ENCODE measurements around the gene KRT27. TPM values are rescaled to one million over a fixed set of nuclear protein-coding genes. Genes with fewer than 3 reads are reported as not detected.

Gene KRT27
- total RNA-seq, 4 donors from 2014 or later, result not detected

GRCh38 chr17:40813804-40814203 is 31.5 kb upstream of the KRT27 start:
- peaks cover 0 to 4% (median 0%) of the 10 kb centered on the region in 4 donors for H3K4me1 ChIP-seq
- no peaks in the 10 kb centered on the region for H3K27me3 ChIP-seq
- peaks cover 0 to 11% (median 0%) of the 10 kb centered on the region in 3 donors for H3K36me3 ChIP-seq
- no peak for DNase-seq
- TF ChIP-seq POLR2A (IDR thresholded peaks at IDR 0.05) (no peak), CTCF (IDR thresholded peaks at IDR 0.05) (no peak)
- H3K4me3 ChIP-seq, result no peak overlapping the region
- no peaks in the 10 kb centered on the region for H3K9me3 ChIP-seq
- H3K27ac ChIP-seq, result no peak overlapping the region

- Histone ChIP-seq H3K27me3 (no peaks in the 10 kb centered on the region), H3K27ac (no peak overlapping the region), H3K4me3 (no peak overlapping the region), H3K4me1 (no peaks in the 10 kb centered on the region), H3K9me3 (no peaks in the 10 kb centered on the region), H3K36me3 (peaks cover 0 to 10% (median 0%) of the 10 kb centered on the region in 3 donors)
- no peak for DNase-seq
- TF ChIP-seq CTCF (IDR thresholded peaks at IDR 0.05), result no peak
- no peak for TF ChIP-seq POLR2A (IDR thresholded peaks at IDR 0.05)
These were observed 30.3 kb upstream of the KRT27 start for GRCh38 chr17:40812639-40813038.

- TF ChIP-seq CTCF (IDR thresholded peaks at IDR 0.05), result no peak
- TF ChIP-seq POLR2A (IDR thresholded peaks at IDR 0.05), result no peak
- Histone ChIP-seq H3K27ac (no peak overlapping the region), H3K36me3 (no peaks in the 10 kb centered on the region), H3K4me3 (no peak overlapping the region), H3K4me1 (no peaks in the 10 kb centered on the region), H3K27me3 (no peaks in the 10 kb centered on the region), H3K9me3 (no peaks in the 10 kb centered on the region)
- no peak for DNase-seq
These were observed 28.1 kb upstream of the KRT27 start for GRCh38 chr17:40810494-40810893.

GRCh38 chr17:40809721-40810421 is 27.5 kb upstream of the KRT27 start:
- Histone ChIP-seq H3K36me3 (no peaks in the 10 kb centered on the region), H3K4me3 (no peak overlapping the region), H3K27ac (no peak overlapping the region), H3K4me1 (no peaks in the 10 kb centered on the region), H3K9me3 (no peaks in the 10 kb centered on the region), H3K27me3 (no peaks in the 10 kb centered on the region)
- DNase-seq, result no peak
- no peak for TF ChIP-seq CTCF (IDR thresholded peaks at IDR 0.05)
- no peak for TF ChIP-seq POLR2A (IDR thresholded peaks at IDR 0.05)

- H3K4me1 ChIP-seq, result no peaks in the 10 kb centered on the region
- H3K9me3 ChIP-seq, result no peaks in the 10 kb centered on the region
- no peak overlapping the region for H3K4me3 ChIP-seq
- DNase-seq, result no peak
- no peaks in the 10 kb centered on the region for H3K27me3 ChIP-seq
- no peak for TF ChIP-seq CTCF (IDR thresholded peaks at IDR 0.05)
- TF ChIP-seq POLR2A (IDR thresholded peaks at IDR 0.05), result no peak
- no peaks in the 10 kb centered on the region for H3K36me3 ChIP-seq
- H3K27ac ChIP-seq, result no peak overlapping the region
These were observed 23.8 kb upstream of the KRT27 start for GRCh38 chr17:40806131-40806530.

All from Peyer's patch (tissue), 4 donors.